CD4-positive, alpha-beta T cell treated with Interferon alpha-2 for 1 hour (primary cell): ENCODE measurements around the gene MYO5B.

Experiments used
- DNase-seq, 2 donors: peaks; one replicate each; pipeline ENCODE4 v3.0.0-alpha.2; 2020 to 2022

Gene MYO5B

GRCh38 chr18:49960376-49960775 lies 234.6 kb downstream of the MYO5B start:
- no peak for DNase-seq

GRCh38 chr18:49959176-49959575 lies 235.8 kb downstream of the MYO5B start:
- peak in 1 of 2 donors; percentile 8 for DNase-seq

- DNase-seq, result no peak
Measured at GRCh38 chr18:49955263-49955662, 239.7 kb downstream of the MYO5B start.

GRCh38 chr18:49953391-49953790 lies 241.6 kb downstream of the MYO5B start:
- no peak for DNase-seq

- DNase-seq, result peak in 1 of 2 donors; percentile 21
Measured at GRCh38 chr18:49949951-49950395, 245.0 kb downstream of the MYO5B start.

GRCh38 chr18:49948975-49949374 lies 246.0 kb downstream of the MYO5B start:
- DNase-seq, result no peak

- peak in 1 of 2 donors; percentile 21 for DNase-seq
Measured at GRCh38 chr18:49944663-49945062, 250.3 kb downstream of the MYO5B start.

GRCh38 chr18:49936821-49937220 lies 258.1 kb downstream of the MYO5B start:
- DNase-seq, result no peak

GRCh38 chr18:49935215-49935614 lies 259.7 kb downstream of the MYO5B start:
- no peak for DNase-seq

- DNase-seq, result no peak
Measured at GRCh38 chr18:49934457-49934856, 260.5 kb downstream of the MYO5B start.

GRCh38 chr18:49933530-49934128 lies 261.3 kb downstream of the MYO5B start:
- peak; percentile 4 to 25 for DNase-seq

- no peak for DNase-seq
Measured at GRCh38 chr18:49931760-49932159, 263.2 kb downstream of the MYO5B start.

GRCh38 chr18:49931179-49931578 lies 263.8 kb downstream of the MYO5B start:
- no peak for DNase-seq

GRCh38 chr18:49926106-49926745 lies 268.7 kb downstream of the MYO5B start:
- no peak for DNase-seq

GRCh38 chr18:49924293-49924983 lies 270.5 kb downstream of the MYO5B start:
- no peak for DNase-seq

GRCh38 chr18:49922228-49922627 lies 272.7 kb downstream of the MYO5B start:
- DNase-seq, result no peak

- DNase-seq, result no peak
Measured at GRCh38 chr18:49921318-49921985, 273.5 kb downstream of the MYO5B start.

GRCh38 chr18:49920731-49921130 lies 274.2 kb downstream of the MYO5B start:
- no peak for DNase-seq

- DNase-seq, result no peak
Measured at GRCh38 chr18:49917742-49918141, 277.2 kb downstream of the MYO5B start.

- DNase-seq, result no peak
Measured at GRCh38 chr18:49915352-49915751, 279.6 kb downstream of the MYO5B start.

- DNase-seq, result no peak
Measured at GRCh38 chr18:49913221-49913620, 281.7 kb downstream of the MYO5B start.

- DNase-seq, result no peak
Measured at GRCh38 chr18:49911427-49911826, 283.5 kb downstream of the MYO5B start.

- DNase-seq, result no peak
Measured at GRCh38 chr18:49910986-49911385, 284.0 kb downstream of the MYO5B start.

GRCh38 chr18:49910019-49910418 lies 284.9 kb downstream of the MYO5B start:
- no peak for DNase-seq
